Activated T-cell treated with anti-CD3 and anti-CD28 coated beads, Interleukin-2, amount 50 U/mL, for 72 hours (primary cell): ENCODE data around the gene NEK2. TPM values are rescaled to one million over a fixed set of nuclear protein-coding genes. Genes with fewer than 3 reads are reported as not detected.
"Not testable (repeated sequence)": the region's sequence is repeated elsewhere in the genome, so short reads cannot be mapped to it uniquely, and the experiment has no call there.

ENCODE experiments used
- ATAC-seq, 2 donors: fragments of 150-1000 bp; cut with Tn5 transposase; replicated peaks in 1 of 2; 2 replicates each; pipeline ENCODE4 v1.10.0; 2021; ENCODE audit warnings: moderate library complexity in 2 of 2, mild to moderate bottlenecking in 1 of 2
- DNase-seq, 2 donors: peaks; one replicate each; pipeline ENCODE4 v3.0.0; 2021 to 2022; ENCODE audit warnings: mixed read lengths in 1 of 2
- H3K27ac Mint-ChIP-seq: one replicate; pipeline ENCODE4 v1.8.0; 2022; ENCODE audit warnings: mild to moderate bottlenecking, moderate library complexity, mixed read lengths
- H3K27me3 Mint-ChIP-seq: one replicate; pipeline ENCODE4 v1.8.0; 2022; ENCODE audit warnings: low read depth, mixed read lengths
- H3K36me3 Mint-ChIP-seq, 2 donors: one replicate each; pipeline ENCODE4 v1.8.0; 2022; ENCODE audit warnings: mixed read lengths in 2 of 2, mild to moderate bottlenecking in 1 of 2; ENCODE audit not compliant: insufficient read depth in 2 of 2
- H3K4me1 Mint-ChIP-seq: one replicate; pipeline ENCODE4 v1.8.0; 2022; ENCODE audit warnings: low read depth, mixed read lengths
- H3K4me3 Mint-ChIP-seq, 2 donors: one replicate each; pipeline ENCODE4 v1.8.0; 2022; ENCODE audit warnings: mild to moderate bottlenecking in 2 of 2, mixed read lengths in 2 of 2, moderate library complexity in 2 of 2
- H3K9me3 Mint-ChIP-seq, 2 donors: one replicate each; pipeline ENCODE4 v1.8.0; 2022; ENCODE audit warnings: mixed read lengths in 2 of 2
- total RNA-seq, 2 donors: library from RNA; stranded (reverse); gene quantifications; one replicate each; pipeline ENCODE4 v1.2.3, GENCODE V29; 2022

Gene NEK2
- total RNA-seq, 2 donors from 2014 or later: 36.8 to 41.9 TPM

GRCh38 chr1:211705467-211706091 lies 30.2 kb upstream of the NEK2 start:
- peaks cover 9% of the 10 kb centered on the region for H3K27me3 Mint-ChIP-seq
- ATAC-seq (no peak), DNase-seq (no peak)
- H3K4me3 Mint-ChIP-seq: no peak overlapping the region
- no peak overlapping the region for H3K27ac Mint-ChIP-seq
- H3K36me3 Mint-ChIP-seq: no peaks in the 10 kb centered on the region
- no peaks in the 10 kb centered on the region for H3K9me3 Mint-ChIP-seq
- H3K4me1 Mint-ChIP-seq: peaks cover 5% of the 10 kb centered on the region

- DNase-seq: no peak
- Mint-ChIP-seq H3K4me3 (no peak overlapping the region), H3K27me3 (peaks cover 9% of the 10 kb centered on the region), H3K9me3 (no peaks in the 10 kb centered on the region), H3K36me3 (no peaks in the 10 kb centered on the region), H3K4me1 (peaks cover 5% of the 10 kb centered on the region), H3K27ac (no peak overlapping the region)
- no peak for ATAC-seq
Measured at GRCh38 chr1:211704543-211704942, 29.1 kb upstream of the NEK2 start.

- Mint-ChIP-seq H3K4me3 (no peak overlapping the region), H3K9me3 (no peaks in the 10 kb centered on the region), H3K27ac (no peak overlapping the region), H3K36me3 (no peaks in the 10 kb centered on the region), H3K4me1 (peaks cover 5% of the 10 kb centered on the region), H3K27me3 (peaks cover 9% of the 10 kb centered on the region)
- DNase-seq: no peak
- ATAC-seq: no peak
Measured at GRCh38 chr1:211703812-211704537, 28.6 kb upstream of the NEK2 start.

GRCh38 chr1:211701733-211702132 lies 26.3 kb upstream of the NEK2 start:
- no peak for ATAC-seq
- no peak overlapping the region for H3K4me3 Mint-ChIP-seq
- peaks cover 9% of the 10 kb centered on the region for H3K27me3 Mint-ChIP-seq
- H3K36me3 Mint-ChIP-seq: no peaks in the 10 kb centered on the region
- H3K4me1 Mint-ChIP-seq: peaks cover 14% of the 10 kb centered on the region
- no peaks in the 10 kb centered on the region for H3K9me3 Mint-ChIP-seq
- H3K27ac Mint-ChIP-seq: no peak overlapping the region
- no peak for DNase-seq

- Mint-ChIP-seq H3K27ac (no peak overlapping the region), H3K4me1 (peaks cover 27% of the 10 kb centered on the region), H3K9me3 (no peaks in the 10 kb centered on the region), H3K36me3 (no peaks in the 10 kb centered on the region), H3K27me3 (peaks cover 9% of the 10 kb centered on the region), H3K4me3 (peak overlapping the region; percentile 13 to 50)
- no peak for DNase-seq
- no peak for ATAC-seq
Measured at GRCh38 chr1:211699059-211699458, 23.6 kb upstream of the NEK2 start.

- H3K27ac Mint-ChIP-seq: no peak overlapping the region
- no peaks in the 10 kb centered on the region for H3K36me3 Mint-ChIP-seq
- no peaks in the 10 kb centered on the region for H3K9me3 Mint-ChIP-seq
- H3K4me1 Mint-ChIP-seq: peaks cover 27% of the 10 kb centered on the region
- H3K27me3 Mint-ChIP-seq: peaks cover 9% of the 10 kb centered on the region
- ATAC-seq (peak; percentile 95 to 97), DNase-seq (peak; percentile 87 to 91)
- H3K4me3 Mint-ChIP-seq: peak overlapping the region; percentile 39 to 50
Measured at GRCh38 chr1:211698161-211699026, 23.0 kb upstream of the NEK2 start.

GRCh38 chr1:211697356-211697755 lies 21.9 kb upstream of the NEK2 start:
- Mint-ChIP-seq H3K27ac (no peak overlapping the region), H3K4me1 (peaks cover 27% of the 10 kb centered on the region), H3K36me3 (no peaks in the 10 kb centered on the region), H3K9me3 (no peaks in the 10 kb centered on the region), H3K27me3 (peaks cover 9% of the 10 kb centered on the region), H3K4me3 (no peak overlapping the region)
- ATAC-seq (no peak), DNase-seq (no peak)

GRCh38 chr1:211695135-211695816 lies 19.9 kb upstream of the NEK2 start:
- H3K36me3 Mint-ChIP-seq: no peaks in the 10 kb centered on the region
- H3K9me3 Mint-ChIP-seq: no peaks in the 10 kb centered on the region
- no peak overlapping the region for H3K4me3 Mint-ChIP-seq
- no peaks in the 10 kb centered on the region for H3K27me3 Mint-ChIP-seq
- ATAC-seq (peak in 1 of 2 donors; percentile 35), DNase-seq (peak in 1 of 2 donors; percentile 29)
- peaks cover 22% of the 10 kb centered on the region for H3K4me1 Mint-ChIP-seq
- H3K27ac Mint-ChIP-seq: no peak overlapping the region

- H3K4me3 Mint-ChIP-seq, H3K9me3 Mint-ChIP-seq, ATAC-seq, H3K36me3 Mint-ChIP-seq, H3K27ac Mint-ChIP-seq, DNase-seq, H3K27me3 Mint-ChIP-seq: not testable (repeated sequence)
- H3K4me1 Mint-ChIP-seq: peaks cover 22% of the 10 kb centered on the region
Measured at GRCh38 chr1:211693911-211694310, 18.5 kb upstream of the NEK2 start.

- H3K27ac Mint-ChIP-seq: no peak overlapping the region
- H3K27me3 Mint-ChIP-seq: no peaks in the 10 kb centered on the region
- peaks cover 9% of the 10 kb centered on the region for H3K4me1 Mint-ChIP-seq
- no peak for ATAC-seq
- H3K4me3 Mint-ChIP-seq: no peak overlapping the region
- no peaks in the 10 kb centered on the region for H3K9me3 Mint-ChIP-seq
- no peaks in the 10 kb centered on the region for H3K36me3 Mint-ChIP-seq
- DNase-seq: no peak
Measured at GRCh38 chr1:211688421-211688820, 13.0 kb upstream of the NEK2 start.

GRCh38 chr1:211687462-211688215 lies 12.2 kb upstream of the NEK2 start:
- peak overlapping the region; percentile 69 for H3K27ac Mint-ChIP-seq
- ATAC-seq: no peak
- no peaks in the 10 kb centered on the region for H3K36me3 Mint-ChIP-seq
- H3K27me3 Mint-ChIP-seq: no peaks in the 10 kb centered on the region
- peaks cover 9% of the 10 kb centered on the region for H3K4me1 Mint-ChIP-seq
- DNase-seq: no peak
- no peaks in the 10 kb centered on the region for H3K9me3 Mint-ChIP-seq
- peak overlapping the region in 1 of 2 donors; percentile 29 for H3K4me3 Mint-ChIP-seq

GRCh38 chr1:211685823-211686222 lies 10.4 kb upstream of the NEK2 start:
- Mint-ChIP-seq H3K27me3 (no peaks in the 10 kb centered on the region), H3K4me1 (peaks cover 14% of the 10 kb centered on the region), H3K4me3 (no peak overlapping the region), H3K36me3 (no peaks in the 10 kb centered on the region), H3K27ac (no peak overlapping the region), H3K9me3 (no peaks in the 10 kb centered on the region)
- ATAC-seq: no peak
- no peak for DNase-seq
